Measurements from ENCODE around the gene DIS3L2.
"Not testable (repeated sequence)": the region's sequence is repeated elsewhere in the genome, so short reads cannot be mapped to it uniquely, and the experiment has no call there.

Gene DIS3L2

GRCh38 chr2:232132181-232132580 lies 170.7 kb downstream of the DIS3L2 start:
- no peak for DNase-seq

- DNase-seq: no peak
Measured at GRCh38 chr2:232133078-232133477, 171.6 kb downstream of the DIS3L2 start.

- no peak for DNase-seq
Measured at GRCh38 chr2:232134939-232135338, 173.4 kb downstream of the DIS3L2 start.

GRCh38 chr2:232137356-232138147 lies 176.0 kb downstream of the DIS3L2 start:
- DNase-seq: no peak

- no peak for DNase-seq
Measured at GRCh38 chr2:232138441-232138840, 176.9 kb downstream of the DIS3L2 start.

- no peak for DNase-seq
Measured at GRCh38 chr2:232139171-232139594, 177.7 kb downstream of the DIS3L2 start.

- DNase-seq: no peak
Measured at GRCh38 chr2:232139786-232140562, 178.5 kb downstream of the DIS3L2 start.

- DNase-seq: no peak
Measured at GRCh38 chr2:232141591-232141990, 180.1 kb downstream of the DIS3L2 start.

- peak; percentile 47 for DNase-seq
Measured at GRCh38 chr2:232142049-232142448, 180.5 kb downstream of the DIS3L2 start.

GRCh38 chr2:232142502-232142901 lies 181.0 kb downstream of the DIS3L2 start:
- DNase-seq: no peak

GRCh38 chr2:232146294-232146693 lies 184.8 kb downstream of the DIS3L2 start:
- no peak for DNase-seq

- DNase-seq: no peak
Measured at GRCh38 chr2:232147440-232148077, 186.0 kb downstream of the DIS3L2 start.

- no peak for DNase-seq
Measured at GRCh38 chr2:232162187-232162586, 200.7 kb downstream of the DIS3L2 start.

- DNase-seq: no peak
Measured at GRCh38 chr2:232170396-232170795, 208.9 kb downstream of the DIS3L2 start.

GRCh38 chr2:232174662-232175061 lies 213.1 kb downstream of the DIS3L2 start:
- no peak for DNase-seq

GRCh38 chr2:232176587-232176986 lies 215.1 kb downstream of the DIS3L2 start:
- DNase-seq: not testable (repeated sequence)

GRCh38 chr2:232183279-232183678 lies 221.8 kb downstream of the DIS3L2 start:
- no peak for DNase-seq

- no peak for DNase-seq
Measured at GRCh38 chr2:232184346-232184745, 222.8 kb downstream of the DIS3L2 start.

GRCh38 chr2:232190796-232191195 lies 229.3 kb downstream of the DIS3L2 start:
- DNase-seq: no peak

GRCh38 chr2:232195487-232195886 lies 234.0 kb downstream of the DIS3L2 start:
- DNase-seq: no peak

- DNase-seq: no peak
Measured at GRCh38 chr2:232196802-232197201, 235.3 kb downstream of the DIS3L2 start.

- no peak for DNase-seq
Measured at GRCh38 chr2:232200195-232200594, 238.7 kb downstream of the DIS3L2 start.

- no peak for DNase-seq
Measured at GRCh38 chr2:232203166-232203891, 241.8 kb downstream of the DIS3L2 start.
